ENCODE data around the gene RNF208.

DNA sequence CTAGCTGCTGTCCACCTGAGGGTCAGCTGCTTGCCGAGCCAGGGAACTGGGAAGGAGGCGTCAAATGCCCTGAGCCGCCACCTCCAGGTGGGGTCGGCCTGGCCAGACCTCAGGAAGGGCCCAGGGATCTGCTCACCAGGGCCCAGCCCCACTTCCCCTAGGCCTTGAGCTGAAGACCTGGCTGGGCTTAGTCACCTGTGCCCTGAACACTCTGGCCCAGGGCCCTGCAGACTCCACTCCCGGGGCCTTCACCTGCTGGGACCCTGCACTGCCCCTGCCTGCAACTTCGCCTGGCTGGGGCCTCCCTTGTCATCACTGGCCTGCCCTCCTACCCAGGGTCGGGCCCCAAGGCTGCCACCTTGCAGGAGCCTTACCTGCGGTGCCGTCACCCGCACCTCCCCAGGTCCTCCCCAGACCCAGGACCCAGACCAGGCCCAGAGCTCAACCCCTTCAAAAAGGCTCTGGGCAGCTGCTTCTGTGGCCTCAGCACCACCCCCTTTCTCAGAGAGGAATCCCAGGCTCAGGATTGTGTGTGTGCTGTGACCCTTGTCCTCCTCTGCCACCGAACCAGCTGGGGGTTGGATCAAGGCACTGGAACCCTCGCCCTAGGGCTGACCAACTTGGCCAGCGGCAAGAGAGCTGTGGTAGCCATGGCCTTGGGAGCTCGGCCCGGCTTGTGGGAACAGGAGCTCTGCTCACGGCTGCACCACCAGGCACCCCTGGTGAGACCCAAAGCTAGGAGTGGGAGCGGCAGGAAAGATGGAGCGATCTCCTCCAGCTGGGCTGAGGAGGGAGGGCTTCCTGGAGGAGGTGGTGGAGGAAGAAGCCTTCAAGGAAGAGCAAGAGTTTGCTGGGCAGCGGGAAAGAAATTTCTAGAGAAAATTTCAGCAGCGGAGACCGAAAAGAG is 31.9 kb upstream of the RNF208 start:
- TF ChIP-seq, protein P1, sequence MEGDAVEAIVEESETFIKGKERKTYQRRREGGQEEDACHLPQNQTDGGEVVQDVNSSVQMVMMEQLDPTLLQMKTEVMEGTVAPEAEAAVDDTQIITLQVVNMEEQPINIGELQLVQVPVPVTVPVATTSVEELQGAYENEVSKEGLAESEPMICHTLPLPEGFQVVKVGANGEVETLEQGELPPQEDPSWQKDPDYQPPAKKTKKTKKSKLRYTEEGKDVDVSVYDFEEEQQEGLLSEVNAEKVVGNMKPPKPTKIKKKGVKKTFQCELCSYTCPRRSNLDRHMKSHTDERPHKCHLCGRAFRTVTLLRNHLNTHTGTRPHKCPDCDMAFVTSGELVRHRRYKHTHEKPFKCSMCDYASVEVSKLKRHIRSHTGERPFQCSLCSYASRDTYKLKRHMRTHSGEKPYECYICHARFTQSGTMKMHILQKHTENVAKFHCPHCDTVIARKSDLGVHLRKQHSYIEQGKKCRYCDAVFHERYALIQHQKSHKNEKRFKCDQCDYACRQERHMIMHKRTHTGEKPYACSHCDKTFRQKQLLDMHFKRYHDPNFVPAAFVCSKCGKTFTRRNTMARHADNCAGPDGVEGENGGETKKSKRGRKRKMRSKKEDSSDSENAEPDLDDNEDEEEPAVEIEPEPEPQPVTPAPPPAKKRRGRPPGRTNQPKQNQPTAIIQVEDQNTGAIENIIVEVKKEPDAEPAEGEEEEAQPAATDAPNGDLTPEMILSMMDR (IDR thresholded peaks at IDR 0.05), result no peak
- no peak for TF ChIP-seq POLR2A (IDR thresholded peaks at IDR 0.05)
